ENCODE results near the gene FGF5.

The FGF5 gene

GRCh38 chr4:80334568-80334967 lies 68.1 kb downstream of the FGF5 start:
- no peak for DNase-seq (ENCODE audit: insufficient read length, low spot score)
- no peak for FAIRE-seq

DNA sequence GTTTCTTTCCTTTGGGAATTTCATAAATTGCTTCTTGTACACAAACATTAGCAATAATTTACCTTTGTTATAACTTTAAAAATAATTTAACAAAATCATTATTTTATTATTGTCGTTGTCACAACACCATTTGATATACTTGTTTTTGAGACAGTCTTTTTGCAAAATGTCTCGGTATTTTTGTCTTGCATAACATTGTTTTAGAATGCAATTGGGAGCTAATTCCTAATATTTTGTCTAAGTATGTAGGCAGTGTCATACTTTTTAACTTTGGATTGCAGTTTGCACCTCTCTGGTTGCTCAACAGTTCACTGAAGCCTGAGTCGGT lies 68.7 kb downstream of the FGF5 start:
- FAIRE-seq: no peak
- DNase-seq (ENCODE audit: insufficient read length, low spot score): no peak

DNA sequence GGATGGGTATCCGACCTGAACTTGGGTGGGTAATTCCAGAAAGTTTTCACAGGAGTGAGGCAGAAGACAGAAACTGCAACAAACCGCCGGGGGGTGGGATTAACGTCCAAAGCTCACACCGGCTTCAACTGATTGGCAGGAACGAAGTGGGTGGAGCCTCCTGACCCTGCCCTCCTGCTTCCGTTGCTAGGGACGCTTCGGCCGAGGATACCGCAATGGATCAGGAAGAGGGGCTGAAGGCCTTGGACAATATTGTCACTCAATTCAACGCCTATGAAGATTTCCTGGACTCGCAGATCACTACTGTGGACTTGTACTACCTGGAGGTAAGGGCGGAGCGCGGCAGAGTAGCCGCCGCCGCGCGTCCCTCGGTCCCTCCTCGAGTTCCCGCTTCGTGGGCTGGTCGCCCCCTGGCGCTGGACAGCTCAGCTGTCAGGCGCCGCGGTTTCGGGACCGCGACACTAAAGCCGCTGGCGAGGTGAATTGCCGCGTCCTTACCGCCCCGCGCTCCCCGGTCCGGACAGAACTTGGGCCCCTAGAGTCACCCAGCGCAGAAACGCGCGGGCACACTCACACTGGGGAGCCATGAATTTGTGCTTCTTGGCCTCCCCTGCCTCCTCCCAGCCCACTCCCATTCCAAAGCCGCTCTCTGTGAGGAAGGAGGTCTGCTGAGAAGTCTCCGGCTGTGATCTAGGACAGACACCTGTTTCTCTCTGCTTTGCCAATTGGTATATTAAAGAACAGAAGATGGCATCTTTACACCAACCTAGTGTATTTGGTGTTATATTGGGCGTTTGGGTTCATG lies 69.3 kb downstream of the FGF5 start, which contains the start of gene CFAP299:
TSS of gene CFAP299 (plus strand) at position 177 of the 805 bp plus-strand sequence.
- DNase-seq (ENCODE audit: insufficient read length, low spot score): peak; percentile 39
- FAIRE-seq: peak; percentile 84

GRCh38 chr4:80336582-80336981 lies 70.1 kb downstream of the FGF5 start:
- FAIRE-seq (no peak), DNase-seq (ENCODE audit: insufficient read length, low spot score) (no peak)

DNA sequence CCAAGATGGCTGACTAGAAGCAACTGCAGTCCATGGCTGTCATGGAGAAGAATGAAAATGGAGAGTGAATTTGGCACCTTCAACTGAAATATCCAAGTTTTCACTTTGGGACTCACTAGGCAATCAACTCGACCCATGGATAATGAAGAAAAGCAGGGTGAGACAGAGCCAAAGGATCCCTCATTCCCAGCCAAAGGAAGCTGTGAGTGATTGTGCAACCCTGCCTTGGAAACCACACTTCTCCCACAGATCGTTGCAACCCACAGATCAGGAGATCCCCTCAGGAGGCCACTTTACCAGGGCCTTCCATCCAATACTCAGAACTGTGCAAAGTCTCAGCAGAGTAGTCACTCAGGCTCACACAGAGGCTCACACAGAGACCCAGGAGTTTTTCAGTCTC lies 73.6 kb downstream of the FGF5 start:
- no peak for DNase-seq (ENCODE audit: insufficient read length, low spot score)
- FAIRE-seq: no peak
